SK-N-SH treated with all-trans-retinoic acid at 6 μM for 48 hours (cell line): Measurements from ENCODE around the gene NEUROG1.

Experiments used
- CREB5 ChIP-seq: fragments of 250-450 bp; sonication (Bioruptor Pico); IDR thresholded peaks from 2 replicates; pipeline ENCODE4 v1.5.1; 2020; ENCODE audit warnings: low read depth, mild to moderate bottlenecking, moderate library complexity
- CSRNP3 ChIP-seq: fragments of 250-450 bp; sonication (Bioruptor Pico); IDR thresholded peaks from 2 replicates; pipeline ENCODE4 v1.5.1; 2021; ENCODE audit warnings: mild to moderate bottlenecking, moderate library complexity
- ESRRG ChIP-seq: fragments of 250-450 bp; sonication (Bioruptor Pico); IDR thresholded peaks from 2 replicates; pipeline ENCODE4 v1.6.1; 2021; ENCODE audit warnings: mild to moderate bottlenecking
- GLIS3 ChIP-seq: fragments of 250-450 bp; sonication (Bioruptor Pico); IDR thresholded peaks from 2 replicates; pipeline ENCODE4 v1.5.0; 2020; ENCODE audit warnings: mild to moderate bottlenecking, moderate library complexity
- PATZ1 ChIP-seq: fragments of 250-450 bp; sonication (Bioruptor Pico); IDR thresholded peaks from 2 replicates; pipeline ENCODE4 v1.8.0; 2020; ENCODE audit warnings: mild to moderate bottlenecking, moderate library complexity, borderline replicate concordance
- RARB ChIP-seq: fragments of 250-450 bp; sonication (Bioruptor Pico); IDR thresholded peaks from 2 replicates; pipeline ENCODE4 v1.8.0; 2021; ENCODE audit warnings: mild to moderate bottlenecking, moderate library complexity
- TCF4 ChIP-seq: fragments of 250-450 bp; sonication (Bioruptor Pico); IDR thresholded peaks from 2 replicates; pipeline ENCODE4 v1.8.0; 2021; ENCODE audit warnings: mild to moderate bottlenecking, moderate library complexity, borderline replicate concordance
- ZFP30 ChIP-seq: fragments of 450-650 bp; formaldehyde crosslinking; IDR thresholded peaks from 2 replicates; pipeline ENCODE4 v1.5.0; 2022; ENCODE audit warnings: mild to moderate bottlenecking, moderate library complexity
- ZNF565 ChIP-seq: fragments of 450-650 bp; formaldehyde crosslinking; conservative IDR thresholded peaks from 2 replicates; pipeline ENCODE4 v1.5.0; 2020; ENCODE audit warnings: low read depth, mild to moderate bottlenecking, moderate library complexity

- TF ChIP-seq ZFP30 (CRISPR knock-in tag) (no peak), CREB5 (no peak), RARB (CRISPR knock-in tag) (no peak), TCF4 (CRISPR knock-in tag) (no peak), GLIS3 (no peak), PATZ1 (CRISPR knock-in tag) (no peak), ZNF565 (CRISPR knock-in tag) (no peak), ESRRG (CRISPR knock-in tag) (no peak), CSRNP3 (CRISPR knock-in tag) (no peak)
These were observed 29.5 kb upstream of the NEUROG1 start for GRCh38 chr5:135565266-135565665.
